GM10248 (cell line): ENCODE data around the gene SPIB.
A peak's percentile ranks its signal among the peaks of the same experiment; 100 is the strongest.
"Not testable (repeated sequence)": the region's sequence is repeated elsewhere in the genome, so short reads cannot be mapped to it uniquely, and the experiment has no call there.

ENCODE experiments used
- CTCF ChIA-PET: fragments of 300-600 bp; sonication (Branson Sonifier 250); formaldehyde crosslinking; extraction: SDS; loops from one replicate; lab custom pipeline; 2021; ENCODE audit warnings: antibody characterized with exemption; lab: Yijun Ruan, JAX
- POLR2A ChIA-PET: fragments of 350-650 bp; sonication (Branson Sonifier 250); formaldehyde crosslinking; extraction: SDS; loops from one replicate; lab custom pipeline; 2020; ENCODE audit warnings: antibody characterized with exemption; lab: Yijun Ruan, JAX
- DNase-seq: peaks from one replicate; pipeline ENCODE4 v3.0.0; 2012; ENCODE audit errors: extremely low spot score
- CTCF ChIP-seq: IDR thresholded peaks from 2 replicates; pipeline ENCODE4 v1.5.1; 2012; ENCODE audit warnings: mild to moderate bottlenecking, low read depth; ENCODE audit errors: extremely low read depth, missing control alignments, control extremely low read depth

SPIB gene

GRCh38 chr19:50467566-50467965 lies 48.8 kb downstream of the SPIB start:
- no peak for TF ChIP-seq CTCF
- CTCF ChIA-PET = no interaction called here
- POLR2A ChIA-PET = no interaction called here
- no peak for DNase-seq

GRCh38 chr19:50468818-50469217 lies 50.1 kb downstream of the SPIB start:
- ChIA-PET POLR2A (interaction anchor here (0.6 kb wide), 1 partner anchor 54 kb away, joined by 5 read pairs; no protein-coding TSS in a partner anchor), CTCF (no interaction called here)
- no peak for TF ChIP-seq CTCF
- no peak for DNase-seq

- DNase-seq, POLR2A ChIA-PET: not testable (repeated sequence)
- CTCF ChIA-PET = interaction anchor here (1.8 to 2.9 kb wide), 2 partner anchors 12 to 105 kb away, joined by 9 to 23 read pairs; no protein-coding TSS in a partner anchor
These were observed 54.6 kb downstream of the SPIB start for GRCh38 chr19:50473336-50473735.

- no peak for DNase-seq
- no peak for TF ChIP-seq CTCF
- ChIA-PET POLR2A (no interaction called here), CTCF (interaction anchor here (1.0 to 2.9 kb wide), 4 partner anchors 9 to 118 kb away, joined by 3 to 23 read pairs (median 4); no protein-coding TSS in a partner anchor)
These were observed 56.4 kb downstream of the SPIB start for GRCh38 chr19:50475101-50475568.

- POLR2A ChIA-PET = no interaction called here
- CTCF ChIA-PET = interaction anchor here (1.6 to 2.9 kb wide), 2 partner anchors 9 to 14 kb away, joined by 5 to 23 read pairs; no protein-coding TSS in a partner anchor
- no peak for TF ChIP-seq CTCF
- DNase-seq = no peak
These were observed 57.0 kb downstream of the SPIB start for GRCh38 chr19:50475736-50476223.

- peak; percentile 100 for DNase-seq
- CTCF ChIA-PET = interaction anchor here (1.2 kb wide), 1 partner anchor 119 kb away, joined by 3 read pairs; no protein-coding TSS in a partner anchor
- POLR2A ChIA-PET = no interaction called here
- TF ChIP-seq CTCF = no peak
These were observed 57.6 kb downstream of the SPIB start, which contains the start of the genes EMC10 and GARIN5A for GRCh38 chr19:50476224-50476906. TSS of gene EMC10 (plus strand) at chr19:50476507. CDS start at chr19:50476545, 38 bp downstream. TSS of gene GARIN5A (minus strand) at chr19:50476848. CDS start at chr19:50476388, 460 bp downstream.

- TF ChIP-seq CTCF = no peak
- ChIA-PET POLR2A (no interaction called here), CTCF (interaction anchor here (1.2 kb wide), 1 partner anchor 120 kb away, joined by 3 read pairs; no protein-coding TSS in a partner anchor)
- no peak for DNase-seq
These were observed 58.1 kb downstream of the SPIB start for GRCh38 chr19:50476907-50477238.
